Activated naive CD8-positive, alpha-beta T cell treated with anti-CD3 and anti-CD28 coated beads for 36 hours (primary cell): ENCODE data around the gene SDR39U1. TPM values are rescaled to one million over a fixed set of nuclear protein-coding genes. Genes with fewer than 3 reads are reported as not detected.
"Not testable (repeated sequence)": the region's sequence is repeated elsewhere in the genome, so short reads cannot be mapped to it uniquely, and the experiment has no call there.

Experiments
- DNase-seq: peaks from one replicate; pipeline ENCODE4 v3.0.0; 2021
- H3K27ac Mint-ChIP-seq: one replicate; pipeline ENCODE4 v1.8.0; 2022; ENCODE audit warnings: mild to moderate bottlenecking, moderate library complexity, mixed read lengths
- H3K27me3 Mint-ChIP-seq: one replicate; pipeline ENCODE4 v1.8.0; 2022; ENCODE audit warnings: mild to moderate bottlenecking, mixed read lengths
- H3K36me3 Mint-ChIP-seq: one replicate; pipeline ENCODE4 v1.8.0; 2021; ENCODE audit warnings: mild to moderate bottlenecking, mixed read lengths
- H3K4me1 Mint-ChIP-seq: one replicate; pipeline ENCODE4 v1.8.0; 2021; ENCODE audit warnings: mixed read lengths
- H3K4me3 Mint-ChIP-seq: one replicate; pipeline ENCODE4 v1.8.0; 2022; ENCODE audit warnings: mild to moderate bottlenecking, moderate library complexity, mixed read lengths
- H3K9me3 Mint-ChIP-seq: one replicate; pipeline ENCODE4 v1.8.0; 2022; ENCODE audit warnings: mixed read lengths
- total RNA-seq, 2 experiments: library from RNA; stranded (reverse); gene quantifications; one replicate each; pipeline ENCODE4 v1.2.3, GENCODE V29; 2021

SDR39U1 gene
- total RNA-seq, 2 experiments from 2014 or later, result 57.8 to 59.0 TPM

GRCh38 chr14:24463017-24463883 lies 20.7 kb upstream of the SDR39U1 start:
- DNase-seq, result no peak
- H3K36me3 Mint-ChIP-seq, result peaks cover 29% of the 10 kb centered on the region
- H3K27ac Mint-ChIP-seq, result peak overlapping the region; percentile 75
- peaks cover 12% of the 10 kb centered on the region for H3K9me3 Mint-ChIP-seq
- no peaks in the 10 kb centered on the region for H3K27me3 Mint-ChIP-seq
- H3K4me1 Mint-ChIP-seq, result peaks cover 29% of the 10 kb centered on the region
- no peak overlapping the region for H3K4me3 Mint-ChIP-seq

- H3K4me1 Mint-ChIP-seq, result peaks cover 33% of the 10 kb centered on the region
- H3K27ac Mint-ChIP-seq, result peak overlapping the region; percentile 22
- H3K27me3 Mint-ChIP-seq, result no peaks in the 10 kb centered on the region
- no peak for DNase-seq
- H3K36me3 Mint-ChIP-seq, result peaks cover 34% of the 10 kb centered on the region
- H3K4me3 Mint-ChIP-seq, result no peak overlapping the region
- peaks cover 15% of the 10 kb centered on the region for H3K9me3 Mint-ChIP-seq
Measured at GRCh38 chr14:24461336-24461735, 18.8 kb upstream of the SDR39U1 start.

- Mint-ChIP-seq H3K4me1 (peaks cover 17% of the 10 kb centered on the region), H3K9me3 (peaks cover 9% of the 10 kb centered on the region), H3K36me3 (peaks cover 29% of the 10 kb centered on the region), H3K27ac (no peak overlapping the region), H3K27me3 (no peaks in the 10 kb centered on the region), H3K4me3 (no peak overlapping the region)
- DNase-seq, result no peak
Measured at GRCh38 chr14:24459331-24459730, 16.8 kb upstream of the SDR39U1 start.

GRCh38 chr14:24458736-24459135 lies 16.2 kb upstream of the SDR39U1 start:
- H3K27ac Mint-ChIP-seq, result no peak overlapping the region
- no peak overlapping the region for H3K4me3 Mint-ChIP-seq
- peaks cover 32% of the 10 kb centered on the region for H3K36me3 Mint-ChIP-seq
- no peak for DNase-seq
- peaks cover 13% of the 10 kb centered on the region for H3K4me1 Mint-ChIP-seq
- peaks cover 14% of the 10 kb centered on the region for H3K9me3 Mint-ChIP-seq
- no peaks in the 10 kb centered on the region for H3K27me3 Mint-ChIP-seq

- H3K4me3 Mint-ChIP-seq, result no peak overlapping the region
- peaks cover 13% of the 10 kb centered on the region for H3K9me3 Mint-ChIP-seq
- H3K27me3 Mint-ChIP-seq, result no peaks in the 10 kb centered on the region
- peaks cover 5% of the 10 kb centered on the region for H3K4me1 Mint-ChIP-seq
- no peak overlapping the region for H3K27ac Mint-ChIP-seq
- H3K36me3 Mint-ChIP-seq, result peaks cover 40% of the 10 kb centered on the region
- DNase-seq, result no peak
Measured at GRCh38 chr14:24456980-24457379, 14.4 kb upstream of the SDR39U1 start.

- H3K36me3 Mint-ChIP-seq, result peaks cover 47% of the 10 kb centered on the region
- not testable (repeated sequence) for H3K4me3 Mint-ChIP-seq, DNase-seq, H3K27ac Mint-ChIP-seq, H3K4me1 Mint-ChIP-seq, H3K27me3 Mint-ChIP-seq, H3K9me3 Mint-ChIP-seq
Measured at GRCh38 chr14:24450828-24451227, 8.3 kb upstream of the SDR39U1 start.

GRCh38 chr14:24443053-24443665 lies 583 bp upstream of the SDR39U1 start:
- Mint-ChIP-seq H3K4me3 (peak overlapping the region; percentile 97), H3K9me3 (no peaks in the 10 kb centered on the region), H3K27ac (peak overlapping the region; percentile 99), H3K4me1 (peaks cover 39% of the 10 kb centered on the region), H3K27me3 (no peaks in the 10 kb centered on the region), H3K36me3 (peaks cover 54% of the 10 kb centered on the region)
- no peak for DNase-seq

- peaks cover 60% of the 10 kb centered on the region for H3K36me3 Mint-ChIP-seq
- H3K27me3 Mint-ChIP-seq, result no peaks in the 10 kb centered on the region
- no peaks in the 10 kb centered on the region for H3K9me3 Mint-ChIP-seq
- peak overlapping the region; percentile 97 for H3K4me3 Mint-ChIP-seq
- H3K4me1 Mint-ChIP-seq, result peaks cover 50% of the 10 kb centered on the region
- no peak for DNase-seq
- peak overlapping the region; percentile 99 for H3K27ac Mint-ChIP-seq
Measured at GRCh38 chr14:24441904-24442239, 704 bp downstream of the SDR39U1 start.

- peaks cover 59% of the 10 kb centered on the region for H3K36me3 Mint-ChIP-seq
- H3K9me3 Mint-ChIP-seq, result no peaks in the 10 kb centered on the region
- peak overlapping the region; percentile 99 for H3K27ac Mint-ChIP-seq
- no peak for DNase-seq
- peaks cover 54% of the 10 kb centered on the region for H3K4me1 Mint-ChIP-seq
- H3K27me3 Mint-ChIP-seq, result no peaks in the 10 kb centered on the region
- H3K4me3 Mint-ChIP-seq, result peak overlapping the region; percentile 97
Measured at GRCh38 chr14:24441485-24441884, 1.1 kb downstream of the SDR39U1 start.

GRCh38 chr14:24440606-24441399 lies 1.8 kb downstream of the SDR39U1 start:
- Mint-ChIP-seq H3K36me3 (peaks cover 61% of the 10 kb centered on the region), H3K27ac (peak overlapping the region; percentile 99), H3K4me3 (peak overlapping the region; percentile 97), H3K27me3 (no peaks in the 10 kb centered on the region), H3K9me3 (no peaks in the 10 kb centered on the region), H3K4me1 (peaks cover 55% of the 10 kb centered on the region)
- DNase-seq, result no peak

- peak overlapping the region; percentile 99 for H3K27ac Mint-ChIP-seq
- peaks cover 59% of the 10 kb centered on the region for H3K36me3 Mint-ChIP-seq
- no peaks in the 10 kb centered on the region for H3K27me3 Mint-ChIP-seq
- H3K4me3 Mint-ChIP-seq, result peak overlapping the region; percentile 4
- DNase-seq, result no peak
- H3K4me1 Mint-ChIP-seq, result peaks cover 55% of the 10 kb centered on the region
- no peaks in the 10 kb centered on the region for H3K9me3 Mint-ChIP-seq
Measured at GRCh38 chr14:24439830-24440605, 2.6 kb downstream of the SDR39U1 start.

- DNase-seq, result no peak
- Mint-ChIP-seq H3K27me3 (no peaks in the 10 kb centered on the region), H3K36me3 (peaks cover 53% of the 10 kb centered on the region), H3K4me3 (peak overlapping the region; percentile 23), H3K4me1 (peaks cover 55% of the 10 kb centered on the region), H3K9me3 (no peaks in the 10 kb centered on the region), H3K27ac (peak overlapping the region; percentile 73)
Measured at GRCh38 chr14:24439257-24439656, 3.3 kb downstream of the SDR39U1 start.

GRCh38 chr14:24438223-24439097 lies 4.1 kb downstream of the SDR39U1 start:
- DNase-seq, result no peak
- H3K9me3 Mint-ChIP-seq, result no peaks in the 10 kb centered on the region
- H3K27ac Mint-ChIP-seq, result peak overlapping the region; percentile 73
- H3K4me3 Mint-ChIP-seq, result no peak overlapping the region
- H3K4me1 Mint-ChIP-seq, result peaks cover 54% of the 10 kb centered on the region
- no peaks in the 10 kb centered on the region for H3K27me3 Mint-ChIP-seq
- H3K36me3 Mint-ChIP-seq, result peaks cover 53% of the 10 kb centered on the region

- H3K9me3 Mint-ChIP-seq, result no peaks in the 10 kb centered on the region
- DNase-seq, result no peak
- H3K27ac Mint-ChIP-seq, result peak overlapping the region; percentile 68
- peaks cover 56% of the 10 kb centered on the region for H3K4me1 Mint-ChIP-seq
- no peaks in the 10 kb centered on the region for H3K27me3 Mint-ChIP-seq
- no peak overlapping the region for H3K4me3 Mint-ChIP-seq
- peaks cover 52% of the 10 kb centered on the region for H3K36me3 Mint-ChIP-seq
Measured at GRCh38 chr14:24437736-24438067, 4.9 kb downstream of the SDR39U1 start.
